ENCODE data around the gene FZR1.

Gene FZR1

DNA sequence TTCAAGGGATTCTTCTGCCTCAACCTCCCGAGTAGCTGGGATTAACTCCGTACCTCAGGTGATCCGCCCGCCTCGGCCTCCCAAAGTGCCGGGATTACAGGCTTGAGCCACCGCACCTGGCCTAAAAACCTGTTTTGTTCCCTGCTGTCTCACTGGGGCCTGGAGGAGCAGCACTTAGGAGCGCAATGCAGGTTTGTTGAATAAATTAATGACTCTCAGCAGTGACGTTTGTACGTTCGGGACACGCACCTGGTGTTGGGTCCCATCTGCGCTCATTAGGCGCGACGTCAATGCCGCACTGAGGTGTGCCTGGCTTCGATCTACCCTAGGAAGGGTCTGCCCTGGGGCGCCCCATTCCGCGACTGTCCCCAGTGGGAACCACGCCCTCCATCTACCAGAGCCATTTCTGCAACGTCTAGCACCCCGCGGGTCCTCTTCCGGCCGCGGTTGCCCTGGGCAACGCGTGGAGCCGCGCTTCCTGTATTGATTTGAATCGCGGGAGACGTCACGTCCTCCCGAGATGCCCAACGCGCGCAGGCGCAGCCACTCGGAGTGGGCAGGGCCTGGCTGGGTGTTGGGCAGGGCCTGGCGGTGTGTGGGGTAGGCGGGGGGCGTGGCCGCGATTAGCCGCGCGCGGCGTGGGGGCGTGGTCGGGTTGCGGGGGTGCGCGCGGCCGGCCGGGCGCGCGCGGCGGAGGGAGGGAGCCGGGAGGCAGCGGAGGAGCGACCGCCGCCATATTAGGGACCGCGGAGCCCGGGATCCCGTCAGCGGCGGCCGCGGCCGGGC lies at the start of gene FZR1:
FZR1 (plus strand) TSS at position 714 of the 786 bp plus-strand sequence. CDS start 16,679 bp downstream, outside the sequence.
- DNase-seq: peak; percentile 89 to 100 (median 98)

DNA sequence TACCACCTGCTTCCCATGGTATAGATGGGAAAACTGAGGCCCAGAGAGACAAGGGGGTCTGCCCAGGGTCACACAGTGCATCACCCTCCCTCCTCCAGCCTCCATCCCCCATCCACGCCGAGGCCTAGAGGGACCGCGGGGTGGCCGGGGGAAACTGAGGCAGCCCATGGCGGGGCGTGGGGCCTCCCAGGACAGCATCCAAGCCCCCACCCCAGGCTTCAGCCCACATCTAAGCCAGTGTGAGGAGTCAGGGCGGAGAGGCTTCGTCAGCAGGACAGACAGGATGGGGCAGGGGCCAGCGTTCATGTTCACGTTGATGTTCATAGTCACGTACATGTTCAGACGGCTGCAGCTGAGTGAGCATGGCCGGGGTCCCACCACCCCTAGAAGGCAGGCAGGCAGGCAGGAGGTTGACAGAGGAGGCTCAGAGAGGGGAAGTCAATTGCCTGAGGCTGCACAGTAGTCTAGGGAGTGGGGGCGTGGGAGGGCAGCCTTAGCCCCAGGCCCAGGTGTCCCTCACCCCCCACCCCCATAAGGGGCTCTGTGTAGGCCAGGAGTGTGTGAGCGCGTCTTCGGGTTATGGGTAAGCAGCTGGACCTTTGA lies 49.1 kb upstream of the FZR1 start:
- DNase-seq: no peak

DNA sequence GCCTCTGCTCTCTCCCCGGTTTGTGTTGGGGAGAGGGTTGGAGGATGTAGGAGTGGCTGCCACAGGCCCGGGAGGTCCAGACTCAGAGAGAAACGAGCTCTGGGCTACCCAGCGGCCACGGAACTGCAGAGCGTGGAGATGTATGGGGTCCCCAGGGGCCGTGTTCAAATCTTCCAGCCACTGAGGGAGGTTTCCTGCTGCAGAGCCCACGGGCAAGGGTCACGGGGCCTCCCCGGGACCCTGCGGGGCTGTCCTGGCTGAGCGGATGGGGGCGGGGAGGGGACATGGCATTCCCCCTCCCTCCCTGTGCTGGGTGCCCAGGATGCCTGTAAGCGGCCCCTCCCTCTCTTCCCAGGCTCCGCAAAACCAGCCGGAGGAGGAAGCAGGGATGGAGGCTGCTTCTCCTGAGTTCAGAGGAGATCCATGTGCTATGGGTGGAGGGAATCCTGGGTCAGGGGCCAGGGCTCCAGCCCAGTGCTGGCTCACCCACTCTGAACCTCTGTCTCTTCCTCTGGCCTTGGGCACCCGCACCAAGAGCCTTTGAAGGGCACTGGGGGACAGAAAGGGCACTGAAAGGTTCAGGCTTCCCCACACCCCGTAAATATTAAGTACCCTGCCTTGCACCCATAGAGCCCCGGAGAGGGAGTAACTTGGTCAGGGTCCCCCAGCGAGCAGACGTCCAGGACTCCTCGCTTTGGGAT lies 48.4 kb upstream of the FZR1 start:
- peak in 3 of 56 donors; percentile 6 to 22 (median 19) for DNase-seq

DNA sequence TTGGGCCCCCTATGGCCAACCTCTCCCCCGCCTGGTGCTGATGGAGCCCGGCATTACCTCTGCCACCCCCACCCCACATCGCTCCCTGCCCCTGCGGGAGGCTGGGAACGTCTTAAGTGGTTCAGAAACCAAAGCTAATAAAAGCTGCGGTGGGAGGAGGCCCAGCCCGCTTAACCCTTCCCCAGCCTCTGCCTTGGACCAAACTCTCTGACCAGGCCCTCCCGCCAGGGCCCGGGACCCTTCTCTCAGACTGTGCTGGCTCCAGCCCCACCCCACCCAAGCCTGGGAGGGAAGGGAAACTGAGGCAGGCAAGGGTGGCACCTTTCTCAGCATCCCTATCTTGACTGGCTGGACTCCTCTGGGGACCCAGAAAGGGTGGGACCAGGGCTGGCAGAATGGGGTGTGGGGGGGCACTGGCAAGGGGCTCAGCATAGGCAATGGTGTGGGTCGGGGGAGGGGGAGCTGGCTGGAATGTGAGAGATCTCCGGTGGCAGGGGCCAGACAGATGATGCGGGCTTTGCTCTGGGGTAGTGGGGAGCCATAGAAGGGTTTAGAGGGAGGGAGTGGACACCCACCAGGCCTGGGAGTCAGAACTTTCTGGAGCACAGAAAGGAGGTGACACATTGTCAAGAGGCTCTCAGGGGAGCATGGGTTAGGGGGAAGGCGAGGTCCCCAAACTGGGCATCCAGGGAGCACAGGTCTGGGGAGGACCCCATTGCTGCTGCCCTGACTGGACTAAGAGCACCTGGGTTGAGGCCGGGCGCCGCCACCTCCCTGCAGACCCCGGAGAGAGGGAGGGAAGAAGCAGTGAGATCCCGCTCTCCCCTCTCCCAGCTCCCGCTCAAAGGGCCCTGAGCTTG lies 47.7 kb upstream of the FZR1 start:
- DNase-seq: peak in 4 of 56 donors; percentile 6 to 18 (median 10)

DNA sequence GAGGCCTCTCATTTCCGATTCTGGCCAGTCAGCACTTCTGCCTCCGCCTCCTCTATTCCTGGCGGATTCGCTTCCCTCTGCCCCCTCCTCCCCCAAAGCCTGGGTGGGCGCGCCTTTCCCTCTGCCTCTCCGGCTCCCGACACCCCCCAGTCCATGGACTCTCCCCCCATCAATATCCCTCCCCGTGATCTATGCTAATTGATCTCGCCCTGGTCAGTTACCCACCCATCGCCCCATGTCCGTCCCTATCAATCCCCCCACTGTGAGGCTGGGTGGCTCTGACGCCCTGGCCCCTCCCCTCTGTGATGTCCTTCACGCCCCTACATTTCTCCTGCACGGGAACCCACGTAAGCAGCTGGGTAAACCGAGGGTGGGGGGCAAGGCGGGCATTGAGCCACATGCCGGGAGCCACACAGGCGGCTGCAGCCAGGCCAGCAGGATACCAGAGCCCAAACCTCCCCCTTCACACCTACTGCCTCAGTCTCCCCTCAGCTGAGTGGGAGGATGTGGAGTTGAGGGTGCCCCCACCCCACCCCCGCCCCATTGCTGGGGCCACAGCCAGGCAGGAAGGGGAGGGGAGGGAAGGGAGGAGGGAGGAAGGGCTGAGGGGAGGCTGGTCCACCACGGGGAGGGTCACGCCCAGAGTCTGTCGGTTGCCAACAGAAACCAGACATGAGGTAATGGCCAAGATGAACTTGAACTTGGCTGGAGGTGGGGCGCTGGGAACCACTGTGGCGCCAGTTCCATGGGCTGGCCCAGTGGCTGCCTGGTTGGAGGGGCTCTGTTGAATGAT lies 46.8 kb upstream of the FZR1 start:
- peak in 49 of 56 donors; percentile 8 to 76 (median 49) for DNase-seq

DNA sequence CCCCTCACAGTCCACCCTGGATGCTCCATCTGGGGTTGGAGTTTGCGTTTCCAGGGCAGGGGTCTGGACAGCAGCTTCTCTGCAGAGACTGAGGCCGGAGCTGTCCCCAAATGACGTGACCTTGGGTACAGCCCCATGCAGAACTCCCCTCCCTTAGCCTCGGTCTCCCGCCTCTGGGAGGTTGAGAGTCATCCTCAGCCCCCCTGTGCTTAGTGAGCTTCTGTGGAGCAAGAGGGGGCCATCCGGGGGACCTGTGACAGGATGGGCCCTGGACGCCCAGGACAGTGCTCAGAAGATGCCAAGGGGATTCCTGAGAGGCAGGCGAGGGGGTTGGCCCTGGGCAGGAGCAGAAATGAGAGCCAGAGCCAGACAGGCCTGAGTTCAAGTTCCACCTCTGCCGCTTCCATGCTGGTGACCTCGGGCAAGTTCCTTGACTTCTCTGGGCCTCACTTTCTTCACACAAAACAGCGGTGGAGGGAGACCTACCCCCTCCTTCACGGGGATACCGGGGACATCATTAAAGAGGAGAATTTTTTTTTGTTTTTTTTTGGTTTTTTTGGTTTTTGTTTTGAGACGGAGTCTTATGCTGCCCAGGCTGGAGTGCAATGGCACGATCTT lies 46.0 kb upstream of the FZR1 start:
- DNase-seq: no peak

DNA sequence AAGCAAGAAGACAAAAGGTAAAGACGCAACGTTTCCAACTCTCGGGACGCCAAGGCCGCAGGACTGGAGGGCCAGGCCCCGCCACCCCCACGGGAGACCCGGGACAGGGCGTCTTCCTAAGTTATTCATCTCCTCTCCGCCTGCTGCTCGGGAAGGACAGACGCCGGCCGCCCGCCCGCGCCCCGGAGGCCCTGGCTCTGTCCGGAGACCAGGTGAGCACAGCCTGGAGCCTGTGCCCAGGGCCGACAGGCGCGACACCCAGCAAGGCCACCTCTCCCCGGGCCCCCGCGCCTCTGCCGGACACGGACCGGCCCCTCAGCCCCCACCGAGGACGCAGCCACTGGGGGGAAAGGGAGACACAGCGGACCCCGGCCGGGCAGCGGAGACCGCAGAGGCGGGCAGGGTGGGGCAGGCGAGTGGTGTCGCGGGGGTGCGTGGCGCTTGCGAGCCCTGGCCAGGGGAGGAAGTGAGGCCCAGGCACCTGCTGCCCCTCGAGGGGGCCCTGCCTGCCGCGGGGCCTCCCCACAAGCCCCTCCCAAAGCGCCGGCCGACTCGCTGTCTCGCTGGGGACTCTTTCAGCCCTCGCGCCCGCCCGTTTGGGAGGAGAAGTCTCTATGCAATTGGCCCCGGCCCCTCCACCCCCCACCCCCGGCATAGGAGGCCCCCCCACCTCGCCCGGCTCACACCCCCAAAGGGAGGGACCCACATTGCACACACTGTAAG lies 43.0 kb upstream of the FZR1 start:
- DNase-seq: no peak

DNA sequence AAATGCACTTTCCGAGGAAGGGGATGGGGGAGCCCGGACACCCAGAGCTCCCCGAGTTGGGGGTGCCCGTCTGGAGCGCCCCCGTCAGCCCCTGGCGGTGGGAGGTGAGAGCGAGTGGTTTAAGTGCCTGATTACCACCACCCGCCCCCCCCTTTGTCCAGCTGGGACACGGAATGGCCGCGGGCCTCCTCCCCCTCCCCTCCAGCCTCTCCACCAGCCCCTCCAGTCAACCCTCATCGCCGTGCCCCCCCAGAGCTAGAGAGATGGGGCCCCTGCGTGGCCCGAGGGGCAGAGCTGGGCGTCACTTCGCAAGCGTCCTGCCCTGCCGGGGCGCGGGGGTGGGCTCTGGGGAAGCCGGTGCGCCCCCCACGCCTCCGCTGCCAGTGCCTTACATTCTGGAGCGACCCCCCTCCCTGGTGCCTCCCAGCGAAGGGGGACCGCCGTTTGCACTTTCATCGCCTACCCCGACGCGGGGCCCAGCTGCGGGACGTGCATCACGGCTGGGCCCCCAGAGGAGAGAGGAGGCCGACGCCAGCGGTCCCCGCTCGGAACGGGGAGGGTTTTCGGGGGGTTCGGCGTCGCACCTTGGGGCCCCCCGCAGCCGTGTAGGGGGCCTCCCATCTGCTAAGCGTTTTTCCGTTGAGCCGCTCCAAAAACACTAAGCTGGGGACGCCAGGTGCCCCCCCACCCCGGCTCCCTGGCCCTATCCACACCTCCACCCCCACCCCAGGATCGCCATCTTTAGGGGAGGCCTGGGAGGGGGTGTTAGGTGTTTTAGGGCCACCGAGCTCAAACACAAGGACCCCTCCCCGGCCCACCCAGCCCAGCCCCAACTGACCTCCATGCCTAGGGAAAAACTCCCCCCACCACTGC lies 42.2 kb upstream of the FZR1 start:
- no peak for DNase-seq

DNA sequence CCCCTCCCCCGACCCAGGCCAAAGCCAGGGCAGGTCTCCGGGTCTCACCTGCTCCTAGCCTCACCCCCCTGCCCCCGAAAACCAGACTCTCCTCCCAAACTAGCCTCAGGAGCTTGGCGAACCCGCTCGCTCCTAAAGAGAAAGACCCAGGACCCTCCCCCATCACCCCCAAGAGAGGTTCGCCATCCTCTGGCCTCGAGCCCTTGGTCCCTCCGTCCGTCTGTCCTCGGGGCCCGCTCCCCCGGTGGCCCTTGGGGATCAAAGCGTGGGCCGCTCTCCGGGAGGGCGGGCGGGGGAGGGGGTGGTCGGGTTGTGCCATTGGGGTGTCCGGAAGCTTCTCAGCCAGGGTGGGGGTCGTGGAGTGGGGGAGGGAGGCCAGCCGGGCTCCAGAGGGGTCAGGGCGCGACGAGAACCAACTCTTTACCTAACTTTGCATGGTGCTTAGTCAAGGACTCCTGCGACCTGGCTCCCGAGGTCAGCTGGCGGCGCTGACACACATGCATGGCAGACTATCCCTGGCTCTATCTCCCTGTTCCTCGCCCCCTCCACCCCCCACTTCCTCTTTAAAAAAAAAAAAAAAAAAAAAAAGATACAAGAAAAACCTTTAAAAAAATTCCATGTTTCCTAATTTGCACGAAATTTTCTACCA lies 41.4 kb upstream of the FZR1 start:
- no peak for DNase-seq

DNA sequence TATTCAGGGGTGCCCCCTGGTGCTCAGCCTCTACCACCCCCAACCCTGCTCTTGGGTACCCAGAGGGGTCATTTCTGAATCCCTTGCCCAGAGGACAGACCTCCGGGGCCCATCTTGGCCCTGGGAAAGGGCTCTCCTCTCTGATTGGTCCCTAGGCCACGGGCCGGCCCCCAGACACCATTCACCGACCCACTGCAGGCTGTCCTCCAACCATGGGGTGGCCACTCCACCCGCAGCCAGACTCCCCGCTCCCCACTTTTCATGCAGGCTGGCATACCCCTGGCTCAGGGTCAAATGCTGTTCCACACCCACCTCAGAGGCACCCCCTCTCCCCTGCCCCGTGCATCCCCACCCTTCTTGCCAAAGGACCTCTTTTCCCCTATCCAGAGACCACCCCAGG lies 40.6 kb upstream of the FZR1 start:
- no peak for DNase-seq

DNA sequence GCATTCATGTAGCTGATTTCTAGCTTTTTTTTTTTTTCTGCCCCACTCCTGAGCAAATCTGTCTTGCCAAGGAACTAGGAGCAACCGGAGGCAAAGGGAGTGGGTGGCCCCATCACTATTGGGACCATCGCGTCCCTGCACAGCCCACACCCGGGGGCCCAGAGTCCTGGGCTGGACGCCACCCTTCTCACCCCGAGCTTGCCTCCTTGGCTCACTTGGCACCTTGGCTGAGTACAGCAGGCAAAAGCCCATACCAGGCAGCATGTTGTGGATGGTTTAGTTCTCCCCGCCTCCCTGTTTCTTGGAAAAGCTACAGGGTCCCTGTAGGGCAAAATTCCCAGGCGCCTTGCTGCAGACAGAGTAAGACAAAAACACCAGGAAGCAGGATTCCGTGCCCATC lies 39.5 kb upstream of the FZR1 start:
- peak in 28 of 56 donors; percentile 1 to 65 (median 33) for DNase-seq

DNA sequence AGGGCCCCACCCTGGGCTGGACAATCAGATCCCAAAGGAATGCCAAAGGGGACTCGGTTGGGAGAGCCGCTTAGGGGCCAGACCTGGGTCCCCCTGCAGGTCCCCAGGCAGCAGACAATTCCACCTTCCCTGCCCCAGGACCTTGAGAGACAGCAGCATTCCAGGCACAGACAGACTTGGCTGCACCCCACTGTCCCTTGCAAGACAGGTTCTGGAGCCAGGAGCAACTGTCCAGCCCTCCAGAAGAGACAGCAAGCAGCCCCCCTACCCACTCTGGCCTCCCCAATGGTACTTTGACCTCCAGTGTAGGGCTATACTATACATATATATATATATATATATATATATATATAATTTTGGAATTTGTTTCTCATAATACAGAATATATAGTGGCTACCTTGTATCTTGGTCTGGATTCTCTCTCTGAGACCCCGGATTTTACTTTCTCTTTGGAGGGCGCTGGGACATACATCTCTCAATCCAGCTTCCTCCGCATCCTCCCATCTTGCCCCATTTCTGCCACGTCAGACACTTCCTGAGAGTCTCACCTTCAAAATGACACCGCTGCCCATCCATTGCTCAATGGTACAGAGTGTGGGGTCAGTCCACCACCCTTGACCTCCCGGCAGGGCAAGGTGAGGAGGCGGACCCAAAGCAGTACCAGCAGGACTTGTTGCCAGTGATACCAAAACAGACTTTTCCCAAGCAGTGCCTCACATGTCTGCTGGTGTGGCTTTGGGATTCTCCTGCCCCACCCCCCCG lies 38.5 kb upstream of the FZR1 start:
- DNase-seq: no peak

DNA sequence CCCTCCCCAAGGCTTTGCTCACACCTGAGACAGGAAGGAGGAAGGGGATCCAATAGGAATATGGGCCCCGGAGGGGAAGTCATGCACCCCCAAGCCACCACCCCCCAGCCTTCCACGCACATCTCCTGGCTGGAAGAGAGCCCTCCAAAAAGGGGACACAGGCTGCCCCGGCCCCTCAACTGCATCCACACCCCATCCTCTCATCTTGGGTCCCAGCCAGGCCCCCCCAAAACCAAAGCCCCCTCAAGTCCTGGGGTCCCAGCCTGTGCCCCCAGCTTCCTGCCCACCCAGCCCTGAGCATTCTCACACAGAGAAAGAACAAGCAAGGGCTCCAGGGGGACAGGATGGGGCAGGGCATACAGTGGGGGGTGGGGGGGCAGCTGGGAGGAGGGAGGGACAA lies 37.9 kb upstream of the FZR1 start:
- DNase-seq: no peak

DNA sequence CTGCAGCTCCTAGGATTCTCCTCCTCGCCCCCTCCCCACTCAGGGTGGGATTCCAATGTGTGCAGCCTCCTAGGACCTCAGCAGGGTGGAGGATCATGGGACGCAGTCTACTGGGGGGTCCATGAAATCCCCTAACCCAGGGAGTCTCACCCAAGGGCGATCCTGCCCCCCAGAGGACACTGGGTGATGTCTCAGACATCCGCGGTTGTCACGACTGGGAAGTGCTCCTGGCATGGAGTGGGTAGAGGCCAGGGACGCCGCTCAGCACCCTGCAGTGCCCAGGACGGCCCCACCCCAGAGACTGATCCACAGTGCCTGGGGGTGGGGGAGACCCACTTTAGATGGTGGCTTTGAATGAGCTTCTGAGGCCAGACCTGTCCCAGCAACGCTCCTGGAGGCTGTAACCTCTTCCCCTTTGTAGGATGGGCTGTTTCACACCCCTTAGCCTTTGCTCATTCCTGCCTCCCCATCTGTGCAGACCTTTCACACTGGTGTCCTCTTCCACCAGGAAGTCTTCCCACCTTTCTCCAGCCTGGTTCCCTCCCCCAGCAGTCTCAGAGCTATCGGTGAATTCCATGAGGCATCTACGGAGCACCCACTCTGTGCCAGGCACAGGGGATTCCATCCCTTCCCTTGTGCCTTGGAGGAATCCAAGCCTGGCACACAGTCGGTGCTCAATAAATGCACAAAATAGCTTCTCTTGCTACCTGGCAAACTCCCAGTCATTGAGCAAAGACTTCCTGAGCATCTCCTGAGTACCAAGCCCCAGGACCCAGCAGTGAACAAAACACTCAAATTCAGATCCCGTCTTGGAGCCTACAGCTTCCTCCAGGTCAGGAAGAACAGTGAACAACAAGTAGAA lies 36.2 kb upstream of the FZR1 start:
- peak in 1 of 56 donors; percentile 24 for DNase-seq

DNA sequence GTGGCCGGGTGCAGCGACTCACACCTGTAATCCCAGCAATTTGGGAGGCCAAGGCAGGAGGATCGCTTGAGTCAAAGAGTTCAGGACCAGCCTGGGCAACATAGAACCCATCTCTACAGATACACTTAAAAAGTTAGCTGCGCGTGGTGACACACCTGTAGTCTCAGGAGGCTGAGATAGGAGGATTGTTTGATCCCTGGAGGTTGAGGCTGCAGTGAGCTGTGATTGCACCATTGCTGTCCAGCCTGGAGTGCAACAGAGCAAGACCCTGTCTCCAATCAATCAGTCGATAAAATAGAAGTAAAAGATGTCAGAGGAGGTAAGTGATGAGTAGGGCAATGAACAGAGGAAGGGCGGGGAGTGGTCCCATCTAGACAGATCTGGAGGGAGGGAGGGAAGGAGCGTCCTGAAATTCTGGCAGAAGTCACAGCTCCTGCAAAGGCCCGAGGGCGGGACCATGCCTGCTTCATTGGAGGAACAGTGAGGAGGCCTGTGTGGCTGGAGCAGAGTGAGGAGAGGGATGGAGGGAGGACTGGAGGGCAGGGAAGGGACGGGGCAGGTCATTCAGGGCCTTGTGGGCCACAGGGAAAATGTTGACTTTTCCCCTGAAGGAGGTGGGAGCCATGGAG lies 35.5 kb upstream of the FZR1 start:
- no peak for DNase-seq
